GM12873 (cell line): ENCODE results near the gene DIMT1.

Source experiments
- CTCF ChIP-seq: IDR thresholded peaks from 2 replicates; pipeline ENCODE4 v1.5.1; 2012; ENCODE audit warnings: low read depth, mild to moderate bottlenecking, moderate library complexity, low read length, control low read depth; ENCODE audit not compliant: insufficient read depth; ENCODE audit errors: missing control alignments

DIMT1 gene

GRCh38 chr5:62385131-62385530 is 18.6 kb downstream of the DIMT1 start:
- TF ChIP-seq CTCF = no peak

- TF ChIP-seq CTCF = no peak
These were observed 27.6 kb downstream of the DIMT1 start for GRCh38 chr5:62376064-62376463.

GRCh38 chr5:62375627-62376026 is 28.1 kb downstream of the DIMT1 start:
- no peak for TF ChIP-seq CTCF

- TF ChIP-seq CTCF = no peak
These were observed 29.6 kb downstream of the DIMT1 start for GRCh38 chr5:62374090-62374489.

GRCh38 chr5:62373382-62373781 is 30.3 kb downstream of the DIMT1 start:
- no peak for TF ChIP-seq CTCF

GRCh38 chr5:62372600-62372999 is 31.1 kb downstream of the DIMT1 start:
- TF ChIP-seq CTCF = no peak

GRCh38 chr5:62371409-62371808 is 32.3 kb downstream of the DIMT1 start:
- TF ChIP-seq CTCF = no peak
